Astrocyte (in vitro differentiated cells and primary cell): ENCODE measurements around the gene FAHD2A.

Source experiments
- EZH2 ChIP-seq: IDR thresholded peaks from 2 replicates; pipeline ENCODE4 v1.6.1; 2012; ENCODE audit warnings: mild to moderate bottlenecking, low read length, inconsistent platforms; ENCODE audit not compliant: insufficient read depth
- TF ChIP-seq, protein P1 (sequence below): IDR thresholded peaks from 2 replicates; pipeline ENCODE4 v1.5.1; 2011; ENCODE audit warnings: low read depth, mild to moderate bottlenecking, inconsistent platforms, low read length, moderate library complexity; ENCODE audit not compliant: insufficient read depth

- TF ChIP-seq, protein P1, sequence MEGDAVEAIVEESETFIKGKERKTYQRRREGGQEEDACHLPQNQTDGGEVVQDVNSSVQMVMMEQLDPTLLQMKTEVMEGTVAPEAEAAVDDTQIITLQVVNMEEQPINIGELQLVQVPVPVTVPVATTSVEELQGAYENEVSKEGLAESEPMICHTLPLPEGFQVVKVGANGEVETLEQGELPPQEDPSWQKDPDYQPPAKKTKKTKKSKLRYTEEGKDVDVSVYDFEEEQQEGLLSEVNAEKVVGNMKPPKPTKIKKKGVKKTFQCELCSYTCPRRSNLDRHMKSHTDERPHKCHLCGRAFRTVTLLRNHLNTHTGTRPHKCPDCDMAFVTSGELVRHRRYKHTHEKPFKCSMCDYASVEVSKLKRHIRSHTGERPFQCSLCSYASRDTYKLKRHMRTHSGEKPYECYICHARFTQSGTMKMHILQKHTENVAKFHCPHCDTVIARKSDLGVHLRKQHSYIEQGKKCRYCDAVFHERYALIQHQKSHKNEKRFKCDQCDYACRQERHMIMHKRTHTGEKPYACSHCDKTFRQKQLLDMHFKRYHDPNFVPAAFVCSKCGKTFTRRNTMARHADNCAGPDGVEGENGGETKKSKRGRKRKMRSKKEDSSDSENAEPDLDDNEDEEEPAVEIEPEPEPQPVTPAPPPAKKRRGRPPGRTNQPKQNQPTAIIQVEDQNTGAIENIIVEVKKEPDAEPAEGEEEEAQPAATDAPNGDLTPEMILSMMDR, result no peak
- no peak for TF ChIP-seq EZH2
Measured at GRCh38 chr2:95372845-95373244, 29.7 kb upstream of the FAHD2A start.
